Measurements from ENCODE around the gene CHST4.
A peak's percentile ranks its signal among the peaks of the same experiment; 100 is the strongest.
"Not testable (repeated sequence)": the region's sequence is repeated elsewhere in the genome, so short reads cannot be mapped to it uniquely, and the experiment has no call there.

Gene CHST4

GRCh38 chr16:71526111-71526631 is at the start of gene CHST4:
Gene CHST4, plus strand, starts transcription at chr16:71526426. Its CDS starts 10,252 bp downstream, at chr16:71536678.
- DNase-seq = no peak

GRCh38 chr16:71476457-71477124 is 49.6 kb upstream of the CHST4 start:
- DNase-seq = no peak

- DNase-seq = no peak
Measured at GRCh38 chr16:71479420-71479819, 46.8 kb upstream of the CHST4 start.

- DNase-seq = no peak
Measured at GRCh38 chr16:71480956-71481355, 45.3 kb upstream of the CHST4 start.

- DNase-seq = no peak
Measured at GRCh38 chr16:71482569-71482968, 43.7 kb upstream of the CHST4 start.

GRCh38 chr16:71484006-71484893 is 42.0 kb upstream of the CHST4 start:
- peak; percentile 48 for DNase-seq

GRCh38 chr16:71489122-71489521 is 37.1 kb upstream of the CHST4 start, which contains the start of gene ZNF19:
Gene ZNF19, minus strand, starts transcription at chr16:71489324. Its CDS starts 7,210 bp downstream, at chr16:71482114.
- no peak for DNase-seq

GRCh38 chr16:71490361-71490760 is 35.9 kb upstream of the CHST4 start:
- DNase-seq = no peak

- no peak for DNase-seq
Measured at GRCh38 chr16:71491054-71491453, 35.2 kb upstream of the CHST4 start.

GRCh38 chr16:71492786-71493185 is 33.4 kb upstream of the CHST4 start:
- no peak for DNase-seq

GRCh38 chr16:71493213-71493612 is 33.0 kb upstream of the CHST4 start:
- no peak for DNase-seq

- DNase-seq = no peak
Measured at GRCh38 chr16:71498031-71498430, 28.2 kb upstream of the CHST4 start.

GRCh38 chr16:71499775-71500364 is 26.4 kb upstream of the CHST4 start:
- DNase-seq = peak; percentile 9

- no peak for DNase-seq
Measured at GRCh38 chr16:71500964-71501363, 25.3 kb upstream of the CHST4 start.

GRCh38 chr16:71501547-71501946 is 24.7 kb upstream of the CHST4 start:
- no peak for DNase-seq

GRCh38 chr16:71504051-71504450 is 22.2 kb upstream of the CHST4 start:
- not testable (repeated sequence) for DNase-seq

- no peak for DNase-seq
Measured at GRCh38 chr16:71504901-71505300, 21.3 kb upstream of the CHST4 start.

GRCh38 chr16:71507061-71507460 is 19.2 kb upstream of the CHST4 start:
- no peak for DNase-seq

GRCh38 chr16:71513302-71513701 is 12.9 kb upstream of the CHST4 start:
- no peak for DNase-seq

- no peak for DNase-seq
Measured at GRCh38 chr16:71514476-71514875, 11.8 kb upstream of the CHST4 start.

GRCh38 chr16:71515026-71515425 is 11.2 kb upstream of the CHST4 start:
- no peak for DNase-seq

- DNase-seq = no peak
Measured at GRCh38 chr16:71520550-71520949, 5.7 kb upstream of the CHST4 start.
